ENCODE measurements around the gene THEMIS.

DNA sequence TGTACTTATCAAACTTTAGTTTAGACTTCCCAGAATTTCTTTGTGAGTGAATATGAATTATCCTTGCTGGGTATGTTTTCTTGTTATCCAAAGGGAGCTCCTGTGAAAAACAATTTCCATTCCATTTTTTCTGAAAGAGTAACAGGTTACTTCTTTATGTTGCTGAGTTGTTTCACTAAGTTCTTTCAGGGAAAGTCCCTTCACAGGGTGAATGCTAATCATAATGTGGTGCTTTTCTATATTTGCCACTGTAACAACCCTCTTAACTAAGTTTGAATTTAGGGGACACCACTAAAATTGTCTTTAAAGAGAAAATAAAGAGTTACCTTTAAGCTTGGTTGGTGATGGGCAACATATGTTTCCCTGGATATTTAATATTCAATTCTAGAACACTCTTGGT, 79.4 kb downstream of the THEMIS start:
- no peak for TF ChIP-seq EP300 (IDR thresholded peaks at IDR 0.05)
- TF ChIP-seq, protein P1, sequence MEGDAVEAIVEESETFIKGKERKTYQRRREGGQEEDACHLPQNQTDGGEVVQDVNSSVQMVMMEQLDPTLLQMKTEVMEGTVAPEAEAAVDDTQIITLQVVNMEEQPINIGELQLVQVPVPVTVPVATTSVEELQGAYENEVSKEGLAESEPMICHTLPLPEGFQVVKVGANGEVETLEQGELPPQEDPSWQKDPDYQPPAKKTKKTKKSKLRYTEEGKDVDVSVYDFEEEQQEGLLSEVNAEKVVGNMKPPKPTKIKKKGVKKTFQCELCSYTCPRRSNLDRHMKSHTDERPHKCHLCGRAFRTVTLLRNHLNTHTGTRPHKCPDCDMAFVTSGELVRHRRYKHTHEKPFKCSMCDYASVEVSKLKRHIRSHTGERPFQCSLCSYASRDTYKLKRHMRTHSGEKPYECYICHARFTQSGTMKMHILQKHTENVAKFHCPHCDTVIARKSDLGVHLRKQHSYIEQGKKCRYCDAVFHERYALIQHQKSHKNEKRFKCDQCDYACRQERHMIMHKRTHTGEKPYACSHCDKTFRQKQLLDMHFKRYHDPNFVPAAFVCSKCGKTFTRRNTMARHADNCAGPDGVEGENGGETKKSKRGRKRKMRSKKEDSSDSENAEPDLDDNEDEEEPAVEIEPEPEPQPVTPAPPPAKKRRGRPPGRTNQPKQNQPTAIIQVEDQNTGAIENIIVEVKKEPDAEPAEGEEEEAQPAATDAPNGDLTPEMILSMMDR (IDR thresholded peaks at IDR 0.05) = no peak
- no peak for TF ChIP-seq POLR2AphosphoS5 (IDR thresholded peaks at IDR 0.05)

Measured in suprapubic skin (tissue), 4 donors.